IMR-90 (cell line): ENCODE data around the gene SRMS. TPM values are rescaled to one million over a fixed set of nuclear protein-coding genes. Genes with fewer than 3 reads are reported as not detected.

ENCODE experiments used
- ATAC-seq: fragments of 200-7000 bp; cut with Tn5 transposase; 2 replicates; pipeline ENCODE4 v1.9.1; 2020; ENCODE audit warnings: low read depth, mild to moderate bottlenecking, moderate library complexity
- BruUV-seq: library from RNA; stranded (reverse); fragments of 400-500 nt; replicated peaks from 2 replicates; lab custom pipeline; 2021; lab: Mats Ljungman, UMichigan
- CTCF ChIA-PET: fragments of 300-600 bp; formaldehyde crosslinking; extraction: SDS; loops from one replicate; lab custom pipeline; 2021; ENCODE audit warnings: antibody characterized with exemption; lab: Yijun Ruan, JAX
- POLR2A ChIA-PET: fragments of 300-600 bp; sonication (Branson Sonifier 250); formaldehyde crosslinking; loops from one replicate; lab custom pipeline; 2022; ENCODE audit warnings: antibody characterized with exemption; ENCODE audit not compliant: unreplicated experiment; lab: Charles Lee
- DNase-seq: peaks from one replicate; pipeline ENCODE4 v3.0.0; 2013
- H2AFZ ChIP-seq: replicated peaks from 2 replicates; pipeline ENCODE3; 2013; ENCODE audit warnings: low read length, mild to moderate bottlenecking; ENCODE audit not compliant: poor library complexity
- H2AK5ac ChIP-seq: 2 replicates; pipeline ENCODE4 v1.6.1; 2013; ENCODE audit warnings: low read depth, low read length, inconsistent platforms
- H2AK9ac ChIP-seq: replicated peaks from 2 replicates; pipeline ENCODE3; 2013; ENCODE audit warnings: mild to moderate bottlenecking, low read depth, low read length, moderate library complexity; ENCODE audit not compliant: poor library complexity
- H2BK120ac ChIP-seq: 2 replicates; pipeline ENCODE4 v1.6.1; 2013; ENCODE audit warnings: low read depth, low read length, inconsistent platforms
- H2BK15ac ChIP-seq: 3 replicates; pipeline ENCODE4 v1.6.1; 2013; ENCODE audit warnings: low read depth, low read length, inconsistent platforms
- H2BK20ac ChIP-seq: 2 replicates; pipeline ENCODE4 v1.6.1; 2013; ENCODE audit warnings: low read depth, mild to moderate bottlenecking, inconsistent platforms, low read length, moderate library complexity
- H2BK5ac ChIP-seq: 2 replicates; pipeline ENCODE4 v1.6.1; 2013; ENCODE audit warnings: mild to moderate bottlenecking, low read depth, low read length, inconsistent platforms; ENCODE audit not compliant: poor library complexity, severe bottlenecking
- H3K14ac ChIP-seq: replicated peaks from 2 replicates; pipeline ENCODE4 v1.6.1; 2013; ENCODE audit warnings: low read depth, low read length, inconsistent platforms
- H3K18ac ChIP-seq: 2 replicates; pipeline ENCODE4 v1.6.1; 2013; ENCODE audit warnings: low read depth, low read length, control low read depth
- H3K23ac ChIP-seq: 2 replicates; pipeline ENCODE4 v1.6.1; 2013; ENCODE audit warnings: low read depth, low read length, inconsistent platforms
- H3K27ac ChIP-seq: 2 replicates; pipeline ENCODE4 v1.5.1; 2013; ENCODE audit warnings: mild to moderate bottlenecking, control low read depth, low read length; ENCODE audit not compliant: insufficient read depth
- H3K27me3 ChIP-seq: 2 replicates; pipeline ENCODE4 v1.6.1; 2013; ENCODE audit warnings: low read length; ENCODE audit not compliant: control insufficient read depth, insufficient read depth
- H3K36me3 ChIP-seq: 2 replicates; pipeline ENCODE4 v1.6.1; 2013; ENCODE audit warnings: low read length, mixed read lengths; ENCODE audit not compliant: control insufficient read depth, insufficient read depth
- H3K4ac ChIP-seq: 2 replicates; pipeline ENCODE4 v1.6.1; 2013; ENCODE audit warnings: low read depth, low read length, inconsistent platforms
- H3K4me1 ChIP-seq: 2 replicates; pipeline ENCODE4 v1.6.1; 2013; ENCODE audit warnings: low read length, mixed read lengths; ENCODE audit not compliant: control insufficient read depth, insufficient read depth
- H3K4me2 ChIP-seq: 2 replicates; pipeline ENCODE4 v1.6.1; 2013; ENCODE audit warnings: low read depth, mild to moderate bottlenecking, control low read depth, low read length, moderate library complexity
- H3K4me3 ChIP-seq: 2 replicates; pipeline ENCODE4 v1.5.1; 2013; ENCODE audit warnings: low read depth, mild to moderate bottlenecking, control low read depth, low read length, moderate library complexity; ENCODE audit not compliant: insufficient read depth
- H3K56ac ChIP-seq: 2 replicates; pipeline ENCODE4 v1.6.1; 2013; ENCODE audit warnings: low read length, inconsistent platforms; ENCODE audit not compliant: insufficient read depth; ENCODE audit errors: extremely low read depth
- H3K79me1 ChIP-seq, 2 experiments: 2 replicates each; pipeline ENCODE4 v1.6.1; 2013; ENCODE audit warnings: low read length in 2 of 2, inconsistent platforms in 1 of 2, low read depth in 1 of 2
- H3K9ac ChIP-seq: 2 replicates; pipeline ENCODE4 v1.6.1; 2013; ENCODE audit warnings: low read depth, low read length, control low read depth
- H3K9me1 ChIP-seq: 2 replicates; pipeline ENCODE4 v1.6.1; 2013; ENCODE audit warnings: low read length, inconsistent platforms; ENCODE audit not compliant: insufficient read depth
- H3K9me3 ChIP-seq: 2 replicates; pipeline ENCODE4 v1.6.1; 2013; ENCODE audit warnings: low read length; ENCODE audit not compliant: control insufficient read depth, insufficient read depth
- H4K20me1 ChIP-seq: 2 replicates; pipeline ENCODE4 v1.6.1; 2013; ENCODE audit warnings: low read length, inconsistent platforms; ENCODE audit not compliant: insufficient read depth
- H4K5ac ChIP-seq: 2 replicates; pipeline ENCODE4 v1.6.1; 2013; ENCODE audit warnings: mild to moderate bottlenecking, low read depth, low read length, control low read depth
- H4K8ac ChIP-seq, 2 experiments: 2 replicates each; pipeline ENCODE4 v1.6.1; 2013; ENCODE audit warnings: low read depth in 2 of 2, low read length in 2 of 2, control low read depth in 1 of 2, inconsistent platforms in 1 of 2
- H4K91ac ChIP-seq: 2 replicates; pipeline ENCODE4 v1.6.1; 2013; ENCODE audit warnings: low read depth, low read length, inconsistent platforms; ENCODE audit not compliant: insufficient read depth
- BHLHE40 ChIP-seq: fragments of 150-350 bp; IDR thresholded peaks from 2 replicates; pipeline ENCODE4 v1.6.1; 2016; ENCODE audit warnings: mild to moderate bottlenecking, low read depth, low read length
- CEBPB ChIP-seq: IDR thresholded peaks from 2 replicates; pipeline ENCODE4 v1.6.1; 2012; ENCODE audit warnings: low read depth, low read length, improper control_type of control experiment
- MAFK ChIP-seq: IDR thresholded peaks from 2 replicates; pipeline ENCODE4 v1.6.1; 2012; ENCODE audit warnings: low read depth, low read length, improper control_type of control experiment
- MAZ ChIP-seq: IDR thresholded peaks from 2 replicates; pipeline ENCODE4 v1.6.1; 2012; ENCODE audit warnings: low read depth, mild to moderate bottlenecking, low read length, improper control_type of control experiment, moderate library complexity, borderline replicate concordance
- MXI1 ChIP-seq: IDR thresholded peaks from 2 replicates; pipeline ENCODE4 v1.6.1; 2012; ENCODE audit warnings: low read depth, mild to moderate bottlenecking, low read length, moderate library complexity, borderline replicate concordance
- NFE2L2 ChIP-seq: fragments of 150-350 bp; IDR thresholded peaks from 2 replicates; pipeline ENCODE4 v1.6.1; 2016; ENCODE audit warnings: low read depth, mild to moderate bottlenecking, low read length
- RAD21 ChIP-seq: IDR thresholded peaks from 2 replicates; pipeline ENCODE4 v1.6.1; 2012; ENCODE audit warnings: low read length, improper control_type of control experiment
- RFX5 ChIP-seq: IDR thresholded peaks from 2 replicates; pipeline ENCODE4 v1.8.0; 2012; ENCODE audit warnings: low read depth, mild to moderate bottlenecking, low read length, moderate library complexity
- USF2 ChIP-seq: fragments of 150-350 bp; IDR thresholded peaks from 2 replicates; pipeline ENCODE4 v1.6.1; 2017; ENCODE audit warnings: mild to moderate bottlenecking, antibody characterized with exemption, low read length, low read depth
- WGBS, 2 experiments: methylation state at CpG; one replicate each; pipeline versions ENCODE4 v1.1.5 to v1.1.7; 2013; ENCODE audit warnings: missing lambda C conversion rate in 2 of 2; ENCODE audit not compliant: insufficient read length in 1 of 2; ENCODE audit errors: extremely low coverage in 2 of 2; 5-methylcytosine and 5-hydroxymethylcytosine counted together
- dilution Hi-C: fragments of 300-500 bp; cut with HindIII; formaldehyde crosslinking; loops from one replicate; pipeline ENCODE4 v1.14.3; 2018; ENCODE audit warnings: low sequenced_read_pairs; ENCODE audit not compliant: unreplicated experiment
- in situ Hi-C: fragments of 300-500 bp; cut with MboI; formaldehyde crosslinking; loops from 3 replicates; pipeline ENCODE4 v1.14.3; 2019; ENCODE audit warnings: low sequenced_read_pairs, inconsistent platforms, mixed read lengths
- intact Hi-C: fragments of 100-400 bp; cut with micrococcal nuclease; formaldehyde crosslinking; loops from 2 replicates; pipeline ENCODE4 v1.10.0; 2022
- polyA plus RNA-seq, 3 experiments: library from polyadenylated mRNA; depleted of rRNA; stranded (reverse); fragments of >200 nt; gene quantifications; 2 replicates each; pipeline ENCODE4 v1.2.3, GENCODE V29; 2012; ENCODE audit warnings: low replicate concordance in 1 of 3
- total RNA-seq: library from RNA; depleted of rRNA; stranded (reverse); fragments of >200 nt; gene quantifications from 2 replicates; pipeline ENCODE4 v1.2.3, GENCODE V29; 2012
- TF ChIP-seq, protein P1 (sequence below): fragments of 150-350 bp; IDR thresholded peaks from 2 replicates; pipeline ENCODE4 v1.6.1; 2016; ENCODE audit warnings: low read depth, mild to moderate bottlenecking, low read length, moderate library complexity, borderline replicate concordance

Gene SRMS
- total and polyA plus RNA-seq, 2 of the 4 experiments (the other 2 are of a cell fraction): not detected

DNA sequence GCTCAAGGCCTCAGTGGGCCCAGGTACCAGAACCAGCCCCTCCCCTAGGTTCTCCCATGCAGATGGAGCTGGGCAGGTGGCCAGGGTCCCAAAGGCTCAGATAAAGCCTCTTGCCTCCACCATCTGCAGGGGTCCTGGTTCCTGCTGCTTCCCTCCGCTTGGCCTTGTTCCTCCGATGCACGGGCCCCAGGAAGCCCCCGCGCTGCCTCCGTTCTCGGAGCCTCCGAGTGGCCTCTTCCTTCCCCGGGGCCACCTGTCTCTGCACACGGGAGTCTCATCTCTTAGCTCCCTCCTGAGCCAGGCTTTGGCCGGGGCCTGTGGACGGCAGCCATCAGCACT, 8.5 kb downstream of the SRMS start:
- no peak overlapping the region for H3K27ac ChIP-seq
- ATAC-seq (no peak), DNase-seq (no peak)
- no peak overlapping the region for H3K4me3 ChIP-seq
- intact Hi-C loops (loop anchor here (2.0 to 10.0 kb wide), 4 partner anchors 116 to 518 kb away; partner anchors contain the start of genes RTEL1, STMN3 and UCKL1), in situ Hi-C loops (loop anchor here (10.0 kb wide), 2 partner anchors 326 to 436 kb away; partner anchors contain the start of genes ABHD16B, SAMD10 and TPD52L2), dilution Hi-C loops (no loop called here)
- no TSS peak for BruUV-seq
- no peaks in the 10 kb centered on the region for H4K20me1 ChIP-seq
- no peaks in the 10 kb centered on the region for H3K9me1 ChIP-seq
- no peaks in the 10 kb centered on the region for H3K79me1 ChIP-seq
- WGBS, 2 experiments: 96% methylated on average over 6 of the region's 12 CpGs; no CpG with 5 or more reads in 1 of the 2 experiments
- no peak overlapping the region for H4K5ac ChIP-seq
- no peaks in the 10 kb centered on the region for H3K9me3 ChIP-seq
- H3K18ac ChIP-seq: no peak overlapping the region
- H2BK120ac ChIP-seq: no peak overlapping the region
- H3K4ac ChIP-seq: no peak overlapping the region
- H3K14ac ChIP-seq: no peak overlapping the region
- H2BK20ac ChIP-seq: no peak overlapping the region
- H2BK5ac ChIP-seq: no peak overlapping the region
- peak overlapping the region; percentile 11 for H2AFZ ChIP-seq
- no peak overlapping the region for H3K56ac ChIP-seq
- TF ChIP-seq MXI1 (no peak), BHLHE40 (no peak), USF2 (no peak), CEBPB (no peak), NFE2L2 (no peak), MAFK (no peak), MAZ (no peak), RAD21 (no peak), RFX5 (no peak)
- TF ChIP-seq, protein P1, sequence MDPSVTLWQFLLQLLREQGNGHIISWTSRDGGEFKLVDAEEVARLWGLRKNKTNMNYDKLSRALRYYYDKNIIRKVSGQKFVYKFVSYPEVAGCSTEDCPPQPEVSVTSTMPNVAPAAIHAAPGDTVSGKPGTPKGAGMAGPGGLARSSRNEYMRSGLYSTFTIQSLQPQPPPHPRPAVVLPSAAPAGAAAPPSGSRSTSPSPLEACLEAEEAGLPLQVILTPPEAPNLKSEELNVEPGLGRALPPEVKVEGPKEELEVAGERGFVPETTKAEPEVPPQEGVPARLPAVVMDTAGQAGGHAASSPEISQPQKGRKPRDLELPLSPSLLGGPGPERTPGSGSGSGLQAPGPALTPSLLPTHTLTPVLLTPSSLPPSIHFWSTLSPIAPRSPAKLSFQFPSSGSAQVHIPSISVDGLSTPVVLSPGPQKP: no peak
- no peak overlapping the region for H3K23ac ChIP-seq
- POLR2A ChIA-PET: interaction anchor here (0.5 kb wide), 1 partner anchor 435 kb away, joined by 3 read pairs; no protein-coding TSS in a partner anchor
- no peak overlapping the region for H3K4me2 ChIP-seq
- peaks cover 3% of the 10 kb centered on the region; the same call in 1 of the 2 replicates for H3K4me1 ChIP-seq
- no peak overlapping the region for H2BK15ac ChIP-seq
- no peak overlapping the region for H2AK5ac ChIP-seq
- H3K9ac ChIP-seq: no peak overlapping the region
- CTCF ChIA-PET: interaction anchor here (1.8 to 1.9 kb wide), 2 partner anchors 326 to 500 kb away, joined by 6 to 10 read pairs; partner anchors contain the start of gene TPD52L2
- H4K91ac ChIP-seq: no peak overlapping the region
- H3K27me3 ChIP-seq: peaks cover 4% of the 10 kb centered on the region; the same call in 1 of the 2 replicates
- H3K36me3 ChIP-seq: no peaks in the 10 kb centered on the region
- H2AK9ac ChIP-seq: peak overlapping the region; percentile 55
- H4K8ac ChIP-seq: no peak overlapping the region
